Iris pigment epithelial cell (primary cell): ENCODE results near the gene GUCY1A1.
"Not testable (repeated sequence)": the region's sequence is repeated elsewhere in the genome, so short reads cannot be mapped to it uniquely, and the experiment has no call there.

Experiments used
- DNase-seq: peaks from one replicate; pipeline ENCODE4 v3.0.0-alpha.2; 2011; ENCODE audit warnings: low read depth

The GUCY1A1 gene, protein sequence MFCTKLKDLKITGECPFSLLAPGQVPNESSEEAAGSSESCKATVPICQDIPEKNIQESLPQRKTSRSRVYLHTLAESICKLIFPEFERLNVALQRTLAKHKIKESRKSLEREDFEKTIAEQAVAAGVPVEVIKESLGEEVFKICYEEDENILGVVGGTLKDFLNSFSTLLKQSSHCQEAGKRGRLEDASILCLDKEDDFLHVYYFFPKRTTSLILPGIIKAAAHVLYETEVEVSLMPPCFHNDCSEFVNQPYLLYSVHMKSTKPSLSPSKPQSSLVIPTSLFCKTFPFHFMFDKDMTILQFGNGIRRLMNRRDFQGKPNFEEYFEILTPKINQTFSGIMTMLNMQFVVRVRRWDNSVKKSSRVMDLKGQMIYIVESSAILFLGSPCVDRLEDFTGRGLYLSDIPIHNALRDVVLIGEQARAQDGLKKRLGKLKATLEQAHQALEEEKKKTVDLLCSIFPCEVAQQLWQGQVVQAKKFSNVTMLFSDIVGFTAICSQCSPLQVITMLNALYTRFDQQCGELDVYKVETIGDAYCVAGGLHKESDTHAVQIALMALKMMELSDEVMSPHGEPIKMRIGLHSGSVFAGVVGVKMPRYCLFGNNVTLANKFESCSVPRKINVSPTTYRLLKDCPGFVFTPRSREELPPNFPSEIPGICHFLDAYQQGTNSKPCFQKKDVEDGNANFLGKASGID

DNA sequence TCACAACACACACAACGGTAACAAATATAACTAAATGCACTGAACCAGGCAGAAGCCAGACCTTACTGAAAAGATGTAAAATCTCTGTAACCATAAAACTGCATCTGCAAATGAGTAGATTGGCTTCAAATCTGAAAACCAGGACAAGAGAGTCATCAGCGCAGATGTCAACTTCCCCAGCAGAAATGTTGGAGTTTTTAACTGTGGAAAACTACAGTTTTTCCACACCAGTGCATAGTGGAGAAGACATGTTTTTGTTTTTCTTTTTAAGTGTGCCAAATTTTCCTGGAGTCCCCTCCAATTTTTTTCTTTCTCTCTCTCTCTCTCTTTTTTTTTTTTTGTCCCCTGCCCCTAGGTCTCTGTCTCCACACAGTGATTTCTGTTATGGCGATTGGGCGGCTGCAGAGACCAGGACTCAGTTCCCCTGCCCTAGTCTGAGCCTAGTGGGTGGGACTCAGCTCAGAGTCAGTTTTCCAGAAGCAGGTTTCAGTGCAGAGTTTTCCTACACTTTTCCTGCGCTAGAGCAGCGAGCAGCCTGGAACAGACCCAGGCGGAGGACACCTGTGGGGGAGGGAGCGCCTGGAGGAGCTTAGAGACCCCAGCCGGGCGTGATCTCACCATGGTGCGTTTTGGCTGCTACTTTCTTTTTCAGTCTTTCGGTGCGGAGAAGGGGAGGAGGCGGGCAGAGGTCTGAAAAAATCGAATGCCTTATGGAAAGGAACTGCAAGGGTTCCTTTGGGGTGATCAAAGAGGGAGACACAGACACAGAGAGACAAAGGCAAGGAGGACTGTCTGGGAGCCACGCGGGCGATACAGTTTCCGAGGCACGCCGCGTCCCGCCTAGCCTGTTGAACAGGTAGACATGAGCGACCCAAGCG, at the start of gene GUCY1A1:
Gene GUCY1A1, plus strand, starts transcription at position 505 of the 878 bp plus-strand sequence. CDS start 30,020 bp downstream, outside the sequence.
- no peak for DNase-seq

DNA sequence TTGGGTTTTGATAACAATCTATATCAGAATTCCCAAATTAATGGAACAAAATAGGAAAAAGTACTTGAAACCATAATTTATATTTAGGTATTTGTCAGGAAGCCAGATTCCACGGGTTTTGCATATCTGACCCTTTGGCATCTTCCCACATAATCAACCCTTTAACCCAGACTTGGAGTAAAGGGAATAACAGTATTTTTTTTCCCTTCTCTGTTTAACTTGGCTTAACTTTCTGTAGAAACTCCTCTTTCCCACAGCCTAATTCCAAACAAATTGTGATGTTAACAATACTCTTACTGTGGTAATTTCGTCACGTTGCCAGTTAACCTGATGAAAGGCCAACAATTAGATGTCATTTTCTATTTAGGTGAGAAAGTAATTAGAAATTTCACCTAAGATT, 49.4 kb upstream of the GUCY1A1 start:
- no peak for DNase-seq

DNA sequence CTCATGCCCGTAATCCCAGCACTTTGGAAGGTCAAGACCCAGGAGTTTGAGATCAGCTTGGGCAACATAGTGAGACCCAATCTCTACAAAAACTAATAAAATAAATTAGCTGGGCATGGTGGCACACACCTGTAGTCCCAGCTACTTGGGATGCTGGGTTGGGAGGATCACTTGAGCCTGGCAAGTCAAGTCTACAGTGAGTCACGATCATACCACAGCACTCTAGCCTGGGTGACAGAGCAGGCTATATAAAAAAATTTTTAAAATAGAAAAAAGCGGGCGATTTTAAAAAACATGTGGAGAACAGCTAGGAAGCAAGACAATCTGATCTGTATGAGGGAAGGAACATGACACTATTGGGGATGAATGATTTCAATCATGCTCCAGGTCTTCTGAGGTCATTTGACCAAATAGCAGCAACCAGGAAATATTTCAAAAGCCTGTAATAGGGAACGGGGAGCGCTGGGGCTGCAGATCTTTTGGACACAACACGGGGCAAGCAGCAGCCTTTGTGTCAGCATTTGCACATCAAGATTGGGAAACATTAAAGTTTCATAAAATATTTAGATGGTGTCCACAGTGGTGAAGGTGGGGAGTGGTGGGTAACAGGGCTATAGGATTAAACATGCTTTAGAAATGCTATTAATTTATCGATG, 48.3 kb upstream of the GUCY1A1 start:
- DNase-seq: no peak

DNA sequence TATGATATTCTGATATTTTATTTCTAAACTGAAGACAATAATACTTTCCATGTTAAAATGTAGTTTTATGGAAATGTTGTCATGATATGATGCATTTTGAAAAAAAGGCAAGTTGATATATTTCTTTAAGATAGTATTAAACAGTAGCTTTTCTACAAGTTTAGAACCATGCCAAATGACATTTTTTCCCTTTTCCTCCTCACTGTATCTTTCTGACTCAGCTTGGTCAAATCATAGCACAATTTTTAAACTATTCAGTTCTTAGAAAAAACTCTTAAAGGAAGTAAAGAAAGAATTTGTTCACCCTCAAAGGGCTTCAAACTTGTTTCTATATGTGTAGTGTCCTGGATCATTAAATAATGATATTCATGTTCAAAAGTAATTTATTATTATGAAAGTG, 46.0 kb upstream of the GUCY1A1 start:
- no peak for DNase-seq

DNA sequence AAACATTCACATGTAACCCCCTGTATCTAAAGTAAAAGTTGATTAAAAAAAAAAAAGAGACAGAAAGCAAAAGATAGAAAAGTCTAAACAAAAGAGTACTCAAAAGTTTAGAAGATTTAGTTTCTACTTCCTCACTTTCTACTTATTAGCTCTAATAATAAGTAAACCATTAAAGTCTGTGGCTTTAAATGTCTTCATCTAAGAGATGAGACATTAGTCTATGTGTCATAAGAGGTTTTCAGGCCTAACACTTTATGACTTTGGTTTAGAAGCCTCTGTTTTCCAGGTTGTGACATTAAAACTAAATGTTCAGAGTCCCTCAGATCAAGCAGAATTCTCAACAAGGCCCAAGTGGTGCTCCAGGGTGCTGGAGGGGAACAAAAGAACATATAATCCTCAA, 42.2 kb upstream of the GUCY1A1 start:
- no peak for DNase-seq

DNA sequence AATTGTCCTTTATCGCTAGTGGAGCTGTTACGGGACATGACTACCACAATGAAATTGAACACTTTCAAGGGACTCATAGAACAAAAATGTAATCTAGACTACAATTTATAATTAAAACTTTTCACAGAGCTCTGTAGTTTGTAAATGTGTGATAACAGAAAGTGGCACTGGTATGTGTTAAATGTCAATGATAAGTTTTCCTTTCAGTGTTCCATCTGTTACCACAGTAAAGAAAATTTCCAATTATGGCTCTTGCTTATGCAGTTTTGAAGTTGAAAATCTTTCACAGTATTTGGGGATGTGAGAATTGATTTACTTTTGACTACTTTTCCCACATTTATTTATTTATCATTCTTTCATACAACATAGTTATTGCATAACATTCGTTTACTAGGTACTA, 40.1 kb upstream of the GUCY1A1 start:
- DNase-seq: no peak

DNA sequence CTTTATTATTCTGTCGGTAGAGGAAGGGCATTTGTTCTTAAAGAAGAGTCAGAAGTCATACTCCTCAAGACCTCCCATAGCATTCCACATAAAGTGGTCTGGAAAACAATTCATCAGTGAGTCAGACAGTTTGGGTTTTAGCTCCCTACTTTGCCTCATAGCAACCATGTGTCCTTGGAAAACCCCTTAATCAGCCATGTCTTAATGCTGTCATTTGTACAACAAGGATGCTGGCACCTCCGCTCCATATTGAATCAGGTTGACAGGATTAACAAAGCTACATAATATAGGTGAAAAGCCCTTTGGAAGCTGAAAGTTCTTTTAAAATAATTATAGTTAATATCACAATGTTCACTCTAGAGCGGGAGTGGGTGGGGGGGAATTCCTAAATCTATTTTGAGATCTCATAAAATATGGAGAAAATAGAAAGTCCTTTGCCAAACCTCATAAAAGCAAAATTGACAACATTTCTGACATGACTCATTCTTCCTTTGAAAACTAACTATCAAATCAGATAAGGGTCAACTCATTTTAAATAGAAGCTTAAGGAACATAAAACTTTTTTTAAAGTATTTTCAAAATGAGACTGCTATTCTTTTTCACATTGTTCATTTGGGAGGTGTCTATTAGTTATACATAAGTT, 37.3 kb upstream of the GUCY1A1 start:
- peak; percentile 87 for DNase-seq

DNA sequence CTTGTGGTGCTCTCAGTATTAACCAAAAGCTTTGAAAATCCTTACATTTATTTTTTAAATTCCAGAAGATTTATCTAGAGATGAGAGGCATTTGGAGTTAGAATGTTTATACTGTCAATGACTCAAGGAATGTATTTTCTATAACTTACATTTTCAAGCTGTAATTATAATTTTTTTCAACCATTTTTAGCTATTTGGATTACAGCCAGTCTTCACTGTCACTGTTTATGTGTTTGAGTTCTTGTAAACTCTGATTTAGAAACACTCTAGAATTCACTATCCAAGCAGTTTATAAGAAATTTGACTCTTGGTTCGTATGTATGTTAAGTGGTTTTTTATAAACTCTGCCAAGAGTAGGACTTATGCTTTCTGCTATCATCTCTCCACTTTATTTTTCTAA, 36.7 kb upstream of the GUCY1A1 start:
- peak; percentile 81 for DNase-seq

DNA sequence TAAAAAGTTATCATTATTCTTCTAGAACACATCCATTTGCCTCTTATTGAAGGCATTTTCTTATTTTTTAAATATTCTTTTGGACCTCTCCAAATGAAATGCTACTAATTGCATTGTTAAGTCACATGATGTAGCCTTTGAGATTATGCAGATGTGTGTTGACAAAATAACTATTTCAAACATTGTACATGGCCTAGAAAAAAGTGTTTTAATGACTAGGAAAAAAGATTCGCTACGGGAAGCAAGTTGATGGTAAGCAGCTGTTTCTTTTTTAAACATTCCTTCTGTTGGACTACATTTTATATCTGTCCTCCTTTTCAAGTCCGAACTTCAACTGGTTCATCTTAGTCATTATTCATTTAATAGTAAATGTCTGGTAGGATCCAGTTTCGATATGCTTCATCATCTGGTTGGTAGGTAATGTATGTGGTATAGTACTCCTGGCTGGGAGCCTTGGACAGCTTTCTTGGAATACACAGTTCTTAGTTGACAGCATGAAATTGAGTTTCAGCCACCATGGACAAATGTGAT, 34.3 kb upstream of the GUCY1A1 start:
- DNase-seq: no peak

DNA sequence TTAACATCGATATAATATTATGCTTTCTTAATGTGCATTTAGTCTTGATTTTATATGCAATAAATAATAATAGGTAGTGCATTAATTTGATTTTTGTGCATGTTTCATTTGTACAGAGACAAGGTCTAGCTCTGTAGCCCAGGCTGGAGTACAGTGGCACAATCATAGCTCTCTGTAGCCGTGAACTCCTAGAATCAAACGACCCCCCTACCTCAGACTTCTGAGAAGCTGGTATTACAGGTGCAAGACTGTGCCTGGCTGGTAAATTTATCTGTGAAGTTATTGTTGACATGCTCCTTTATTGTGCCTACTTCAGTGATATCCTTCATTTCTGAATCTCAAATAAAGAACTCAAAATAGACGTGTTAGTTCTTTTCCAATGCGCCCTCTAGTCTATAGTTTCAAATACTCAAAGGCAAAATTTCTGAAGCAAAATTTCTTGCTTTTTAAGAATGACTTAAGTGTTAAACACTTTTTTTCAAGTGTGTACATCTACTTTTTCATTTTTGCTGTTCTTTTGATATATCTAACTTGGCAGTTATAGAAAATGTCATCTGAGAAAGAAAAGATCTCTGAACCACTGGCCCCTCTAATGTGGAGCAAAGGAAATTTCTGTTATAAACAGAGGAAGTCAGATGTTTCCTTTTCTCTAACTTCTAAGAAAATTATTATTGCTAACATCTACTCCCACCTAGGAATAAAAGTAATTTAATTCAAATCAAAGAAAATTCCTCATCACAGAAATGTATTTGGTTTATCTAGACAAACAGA, 28.3 kb upstream of the GUCY1A1 start:
- DNase-seq: no peak

DNA sequence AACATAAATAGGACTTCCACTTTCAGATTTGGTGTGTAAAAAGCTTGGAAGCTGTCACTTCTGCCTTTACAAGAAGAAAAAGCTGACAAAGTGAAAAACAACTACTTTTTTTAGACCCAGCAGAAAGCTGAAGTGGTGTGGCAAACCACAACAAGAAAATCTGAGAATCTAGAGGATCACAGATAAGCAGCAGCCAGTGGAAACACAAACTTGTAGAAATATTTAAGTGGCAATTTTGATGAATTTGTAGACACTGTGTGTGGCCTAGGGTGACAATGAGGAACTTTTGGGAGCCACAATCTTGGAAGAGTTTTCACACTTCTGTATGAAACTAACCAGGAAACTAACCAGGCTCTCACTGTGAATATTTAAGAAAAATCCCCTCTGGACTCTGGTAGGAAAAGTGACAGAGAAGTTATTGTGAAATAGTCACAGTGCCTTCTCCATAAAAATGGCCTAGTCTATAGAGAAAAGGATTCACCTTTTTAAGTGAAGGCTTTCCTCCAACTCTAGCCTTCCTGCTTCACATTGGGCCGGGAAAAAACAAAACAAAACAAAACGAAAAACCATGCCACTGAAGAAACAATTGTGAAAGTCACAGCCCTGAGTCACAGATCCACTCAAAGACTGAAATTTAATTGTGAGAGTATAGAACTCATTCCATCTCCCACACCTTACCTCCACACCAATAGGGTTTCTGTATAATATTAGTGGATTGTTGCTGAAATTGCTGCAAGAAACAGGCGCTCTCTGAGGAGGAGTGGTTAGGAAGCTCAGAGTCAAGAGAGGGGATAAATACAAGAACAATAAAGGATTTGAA, 26.7 kb upstream of the GUCY1A1 start:
- DNase-seq: peak; percentile 21

DNA sequence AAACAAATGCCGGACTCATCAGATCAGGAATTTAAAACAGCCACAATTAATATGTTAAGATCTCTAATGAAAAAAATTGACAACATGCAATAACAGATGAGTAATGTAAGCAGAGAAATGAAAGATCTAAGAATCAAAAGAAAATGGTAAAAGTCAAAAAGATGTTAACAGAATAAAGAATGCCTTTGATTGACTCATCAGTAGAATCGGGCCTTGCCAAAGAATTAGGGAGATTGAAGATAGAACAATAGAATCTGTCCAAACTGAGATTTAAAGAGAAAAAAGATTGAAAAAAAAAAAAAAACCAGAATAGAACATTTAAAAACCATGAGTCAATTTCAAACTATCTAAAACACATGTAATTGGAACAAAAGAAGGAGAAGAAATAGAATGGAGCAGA, 25.9 kb upstream of the GUCY1A1 start:
- DNase-seq: no peak

DNA sequence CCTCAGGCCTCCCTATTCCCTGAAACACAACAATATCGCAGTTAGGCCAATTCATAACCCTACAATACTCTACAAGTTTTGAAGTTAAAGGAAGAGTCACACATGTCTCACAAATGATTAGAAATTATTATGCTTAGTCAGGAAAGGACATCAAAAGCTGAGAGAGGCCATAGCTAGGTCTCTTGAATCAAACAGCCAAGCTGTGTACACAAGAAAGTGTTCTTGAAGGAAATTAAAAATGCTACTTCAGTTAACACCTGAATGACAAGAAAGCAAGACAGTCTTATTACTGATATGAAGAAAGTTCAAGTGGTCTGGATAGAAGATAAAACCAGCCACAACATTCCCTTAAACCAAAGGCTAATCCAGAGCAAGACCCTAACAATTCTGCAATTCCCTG, 23.6 kb upstream of the GUCY1A1 start:
- no peak for DNase-seq

DNA sequence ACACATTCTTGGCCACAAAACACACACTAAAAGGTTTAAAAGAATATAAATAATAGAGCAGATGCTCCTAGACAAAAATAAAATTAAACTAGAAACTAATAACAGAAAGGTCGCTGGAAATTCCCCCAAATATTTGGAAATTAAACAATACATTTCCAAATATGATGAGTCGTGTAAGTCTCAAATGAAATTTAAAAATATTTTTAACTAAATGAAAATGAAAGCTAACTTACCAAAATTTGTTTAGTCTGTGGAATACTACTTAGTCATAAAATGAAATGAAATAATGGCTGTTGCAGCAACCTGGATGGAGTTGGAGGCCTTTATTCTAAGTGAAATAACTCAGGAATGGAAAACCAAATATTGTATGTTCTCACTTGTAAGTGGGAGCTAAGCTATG, 20.6 kb upstream of the GUCY1A1 start:
- DNase-seq: no peak

DNA sequence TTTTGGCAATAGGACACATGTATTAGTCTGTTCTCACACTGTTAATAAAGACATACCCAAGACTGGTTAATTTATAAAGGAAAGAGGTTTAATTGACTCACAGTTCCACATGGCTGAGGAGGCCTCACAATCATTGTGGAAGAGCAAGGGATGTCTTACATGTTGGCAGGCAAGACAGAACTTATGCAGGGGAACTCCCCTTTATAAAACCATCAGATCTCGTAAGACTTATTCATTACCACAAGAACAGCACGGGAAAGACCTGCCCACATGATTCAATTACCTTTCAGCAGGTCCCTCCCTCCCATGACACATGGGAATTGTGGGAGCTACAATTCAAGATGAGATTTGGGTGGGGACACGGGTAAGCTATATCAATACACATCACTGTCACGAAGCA, 15.9 kb upstream of the GUCY1A1 start:
- not testable (repeated sequence) for DNase-seq

DNA sequence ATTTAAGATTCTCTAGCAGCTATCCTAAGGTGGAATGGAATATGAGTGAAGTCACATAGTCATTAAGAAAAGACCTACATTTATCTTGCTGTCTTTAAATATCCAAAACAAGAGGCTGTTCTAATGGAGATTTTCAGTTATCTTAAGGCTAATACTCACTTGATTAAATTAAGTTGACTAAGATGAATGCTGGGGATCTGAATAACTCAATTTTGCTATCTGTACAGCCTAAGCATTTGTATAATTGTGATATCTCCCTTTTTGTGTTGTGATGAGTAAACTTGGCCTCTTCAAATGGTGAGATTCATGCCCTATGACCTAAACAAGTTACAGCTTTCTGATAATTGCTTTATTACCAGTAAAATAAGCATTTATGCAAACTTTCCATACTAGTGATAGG, 13.6 kb upstream of the GUCY1A1 start:
- no peak for DNase-seq

DNA sequence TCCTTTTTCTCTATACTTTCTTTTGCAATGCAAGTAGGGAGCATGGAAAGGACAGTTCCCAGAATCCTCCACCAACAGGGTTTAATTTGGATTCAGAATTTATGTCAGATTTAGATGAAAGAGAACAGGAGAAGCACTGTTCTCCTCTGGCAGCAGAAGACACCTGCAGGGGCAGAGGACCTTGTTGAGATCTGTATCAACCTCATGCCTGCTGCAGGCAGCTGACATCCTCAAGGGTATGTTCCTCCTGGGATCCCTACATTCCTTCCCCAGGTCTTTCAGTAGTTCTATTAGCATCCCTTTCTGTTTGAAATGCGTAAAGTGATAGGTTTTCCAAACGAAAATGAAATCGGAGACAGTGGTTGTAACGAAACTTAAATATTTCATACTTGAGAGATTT, 10.6 kb upstream of the GUCY1A1 start:
- DNase-seq: no peak

DNA sequence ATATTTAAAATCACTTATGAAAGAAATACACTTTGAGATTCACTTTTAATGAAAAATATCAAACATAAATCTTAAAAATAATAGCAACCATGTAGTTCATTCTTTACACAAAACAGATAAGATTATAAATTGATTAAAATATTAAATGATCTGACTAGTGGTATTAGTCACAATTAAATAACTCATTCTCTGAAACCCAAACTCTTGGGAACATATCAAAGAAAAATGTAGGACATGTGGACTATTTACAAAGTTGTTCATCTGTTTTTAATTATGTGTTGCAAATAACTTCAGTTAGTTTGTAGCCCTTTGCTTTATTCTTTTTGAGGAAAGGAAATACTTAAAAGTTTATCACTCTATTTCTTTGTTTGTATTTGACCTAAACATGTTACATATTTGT, 9.5 kb upstream of the GUCY1A1 start:
- no peak for DNase-seq

DNA sequence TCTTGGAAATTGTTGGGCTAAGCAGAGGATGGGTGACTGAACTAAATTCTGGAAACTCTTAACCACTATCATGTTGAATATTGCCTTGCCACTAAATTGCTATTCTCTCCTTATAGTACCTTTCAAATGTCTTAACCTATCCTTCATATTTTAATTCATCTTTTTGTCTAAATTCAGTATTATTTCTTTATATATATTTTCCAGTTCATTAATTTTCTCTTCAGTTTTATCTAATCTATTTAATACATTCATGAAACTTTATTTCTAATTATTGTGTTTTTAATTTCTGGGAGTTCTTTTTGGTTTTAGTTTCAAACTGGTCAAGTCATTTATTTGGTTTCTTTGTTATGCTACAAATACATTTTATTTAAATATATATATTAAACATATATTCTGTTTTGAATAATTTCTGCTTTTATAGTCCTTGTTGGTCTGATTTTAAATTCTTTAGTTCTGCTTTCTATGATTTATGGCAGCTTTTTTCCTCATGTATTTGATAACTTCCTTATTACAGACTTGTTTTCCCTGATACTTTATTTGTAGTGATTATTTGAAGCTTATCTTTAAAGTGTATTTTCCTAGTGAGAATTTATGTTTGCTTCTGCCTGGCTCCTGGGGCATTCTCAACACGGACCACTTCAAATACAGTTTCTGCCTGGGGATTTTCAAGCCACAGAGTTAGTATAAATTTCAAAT, 8.5 kb upstream of the GUCY1A1 start:
- no peak for DNase-seq
